GM19324 (cell line): ENCODE results near the gene TIAM2.

ENCODE experiments used
- ATAC-seq: cut with Tn5 transposase; IDR thresholded peaks from one replicate; pipeline ENCODE4 v1.9.1; 2021; ENCODE audit warnings: mild to moderate bottlenecking, moderate library complexity; ENCODE audit not compliant: unreplicated experiment, low FRiP score

The TIAM2 gene

GRCh38 chr6:155054491-155055250 is 59.6 kb downstream of the TIAM2 start:
- no peak for ATAC-seq

GRCh38 chr6:155055729-155056128 is 60.6 kb downstream of the TIAM2 start:
- no peak for ATAC-seq

GRCh38 chr6:155056756-155057155 is 61.6 kb downstream of the TIAM2 start:
- ATAC-seq = no peak

GRCh38 chr6:155061381-155061780 is 66.3 kb downstream of the TIAM2 start:
- ATAC-seq = no peak

- no peak for ATAC-seq
Observed at GRCh38 chr6:155062866-155063341, 67.8 kb downstream of the TIAM2 start.

- no peak for ATAC-seq
Observed at GRCh38 chr6:155064303-155064702, 69.2 kb downstream of the TIAM2 start.

GRCh38 chr6:155066361-155066760 is 71.2 kb downstream of the TIAM2 start:
- no peak for ATAC-seq

- no peak for ATAC-seq
Observed at GRCh38 chr6:155066921-155067680, 72.0 kb downstream of the TIAM2 start.

GRCh38 chr6:155067956-155068615 is 73.0 kb downstream of the TIAM2 start:
- ATAC-seq = no peak

GRCh38 chr6:155069543-155069942 is 74.4 kb downstream of the TIAM2 start:
- ATAC-seq = no peak

- no peak for ATAC-seq
Observed at GRCh38 chr6:155075930-155076695, 81.0 kb downstream of the TIAM2 start.

- ATAC-seq = no peak
Observed at GRCh38 chr6:155077331-155077730, 82.2 kb downstream of the TIAM2 start.

GRCh38 chr6:155077784-155078183 is 82.7 kb downstream of the TIAM2 start:
- ATAC-seq = no peak

GRCh38 chr6:155078331-155078745 is 83.2 kb downstream of the TIAM2 start:
- ATAC-seq = no peak

GRCh38 chr6:155079985-155080452 is 84.9 kb downstream of the TIAM2 start:
- ATAC-seq = no peak

- no peak for ATAC-seq
Observed at GRCh38 chr6:155080881-155081845, 86.0 kb downstream of the TIAM2 start.

GRCh38 chr6:155084431-155085123 is 89.5 kb downstream of the TIAM2 start:
- ATAC-seq = no peak

- ATAC-seq = no peak
Observed at GRCh38 chr6:155085582-155086257, 90.6 kb downstream of the TIAM2 start.
